Left forelimb (tissue), 1 donor: ENCODE measurements around the gene COPS9.

ENCODE experiments used
- DNase-seq: peaks from one replicate; pipeline ENCODE4 v3.0.0-alpha.2; 2018; ENCODE audit warnings: low spot score

The COPS9 gene

DNA sequence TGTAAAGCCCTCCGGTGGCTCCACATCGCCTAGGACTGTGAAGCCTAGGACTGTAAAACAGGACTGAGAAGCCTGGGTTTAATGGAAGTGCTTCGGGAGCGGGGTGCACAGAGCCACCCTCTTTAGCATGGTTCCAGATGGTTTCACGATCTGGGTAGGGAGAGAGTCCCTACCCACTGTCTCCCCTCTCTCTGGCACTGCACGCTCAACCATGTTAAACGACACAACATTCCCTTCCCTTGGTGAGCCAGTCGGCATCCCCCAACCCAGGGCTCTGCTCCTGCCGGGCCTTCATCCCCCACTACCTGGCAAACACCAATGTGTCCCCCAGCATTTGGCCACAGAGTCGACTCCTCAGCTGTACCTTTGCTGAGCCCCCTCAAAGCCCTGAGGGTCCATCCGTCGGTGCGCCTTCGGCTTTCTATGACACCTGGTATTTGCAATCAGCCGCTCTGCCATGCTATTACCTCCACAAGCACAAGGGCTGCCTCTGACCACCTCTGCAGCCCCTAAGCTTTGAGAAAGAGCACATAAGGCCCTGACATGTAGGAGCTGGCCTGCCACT is 1.1 kb downstream of the COPS9 start:
- no peak for DNase-seq

DNA sequence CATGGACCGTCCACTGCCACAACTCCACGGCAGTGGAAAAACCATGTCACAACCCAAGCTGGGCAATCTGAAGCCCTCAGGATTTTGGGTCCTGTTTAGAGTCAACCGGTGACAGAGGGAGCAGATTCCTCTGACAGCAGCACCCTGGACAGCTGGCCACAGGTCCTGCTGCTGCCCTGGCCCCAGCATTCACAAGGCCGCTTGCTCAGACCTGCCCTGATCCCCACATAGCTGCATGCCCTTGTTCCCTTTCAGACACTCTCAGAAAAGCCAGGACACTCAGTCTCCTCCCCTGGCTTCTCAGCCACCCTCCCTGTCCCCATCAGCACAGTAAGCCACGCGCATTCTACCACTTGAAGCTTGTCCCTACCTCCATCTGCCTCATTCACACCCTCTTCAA is 1.6 kb downstream of the COPS9 start:
- DNase-seq = peak; percentile 38

GRCh38 chr2:240133401-240133800 is 2.7 kb downstream of the COPS9 start:
- peak; percentile 26 for DNase-seq

GRCh38 chr2:240132651-240132980 is 3.5 kb downstream of the COPS9 start:
- no peak for DNase-seq

DNA sequence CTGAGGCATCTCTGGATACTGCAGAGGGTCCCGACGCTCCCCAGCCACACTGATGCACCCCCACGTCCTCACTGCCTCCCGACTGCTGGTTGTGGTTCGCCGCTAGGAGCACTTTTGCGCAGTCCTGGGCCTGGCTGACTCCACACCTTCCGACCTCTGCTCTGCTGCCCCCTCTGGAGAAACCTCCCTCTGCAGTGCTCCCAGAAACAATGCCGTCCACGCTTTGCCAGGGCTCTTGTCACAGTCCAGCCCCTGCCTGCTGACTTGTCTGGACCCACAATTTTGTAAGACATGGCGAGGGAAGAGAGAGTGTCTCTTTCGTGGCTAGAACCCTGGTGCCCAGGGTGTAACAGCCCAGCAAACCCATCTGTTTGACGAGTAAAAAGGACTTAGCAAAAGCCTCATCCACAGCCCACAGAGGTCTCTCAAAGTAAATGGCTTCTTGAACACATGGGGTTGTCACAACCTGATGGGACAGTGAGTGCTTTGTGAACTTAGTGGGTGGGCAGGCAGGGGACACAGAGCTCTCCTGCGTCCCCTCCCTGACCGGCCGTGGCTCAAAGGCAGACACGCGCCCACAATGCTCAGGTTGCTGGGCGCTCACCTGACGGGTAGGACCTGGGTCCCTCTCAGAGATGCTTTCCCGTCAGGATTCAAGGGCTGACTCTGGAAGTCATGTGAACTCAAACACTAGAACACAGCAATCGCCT is 4.0 kb downstream of the COPS9 start:
- peak; percentile 31 for DNase-seq

DNA sequence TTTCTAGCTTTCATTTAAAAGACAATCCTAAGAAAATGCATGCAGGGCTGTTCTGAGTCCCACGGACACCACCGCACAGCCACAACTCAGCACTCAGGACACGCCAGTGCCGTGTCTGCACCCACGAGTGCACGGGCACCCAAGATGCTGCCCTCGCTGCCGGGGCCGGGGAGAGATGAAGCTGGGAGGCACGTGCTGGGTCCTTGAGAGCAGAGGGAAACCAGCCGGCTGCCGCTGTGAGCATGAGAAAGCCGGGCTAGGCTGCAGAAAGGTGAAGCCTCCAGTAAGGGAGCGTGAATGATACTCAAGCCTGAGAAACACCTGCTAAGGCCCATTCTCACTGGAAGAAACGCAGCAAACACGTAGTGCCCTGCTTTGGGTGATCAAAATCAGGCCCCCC is 4.8 kb downstream of the COPS9 start:
- peak; percentile 48 for DNase-seq

DNA sequence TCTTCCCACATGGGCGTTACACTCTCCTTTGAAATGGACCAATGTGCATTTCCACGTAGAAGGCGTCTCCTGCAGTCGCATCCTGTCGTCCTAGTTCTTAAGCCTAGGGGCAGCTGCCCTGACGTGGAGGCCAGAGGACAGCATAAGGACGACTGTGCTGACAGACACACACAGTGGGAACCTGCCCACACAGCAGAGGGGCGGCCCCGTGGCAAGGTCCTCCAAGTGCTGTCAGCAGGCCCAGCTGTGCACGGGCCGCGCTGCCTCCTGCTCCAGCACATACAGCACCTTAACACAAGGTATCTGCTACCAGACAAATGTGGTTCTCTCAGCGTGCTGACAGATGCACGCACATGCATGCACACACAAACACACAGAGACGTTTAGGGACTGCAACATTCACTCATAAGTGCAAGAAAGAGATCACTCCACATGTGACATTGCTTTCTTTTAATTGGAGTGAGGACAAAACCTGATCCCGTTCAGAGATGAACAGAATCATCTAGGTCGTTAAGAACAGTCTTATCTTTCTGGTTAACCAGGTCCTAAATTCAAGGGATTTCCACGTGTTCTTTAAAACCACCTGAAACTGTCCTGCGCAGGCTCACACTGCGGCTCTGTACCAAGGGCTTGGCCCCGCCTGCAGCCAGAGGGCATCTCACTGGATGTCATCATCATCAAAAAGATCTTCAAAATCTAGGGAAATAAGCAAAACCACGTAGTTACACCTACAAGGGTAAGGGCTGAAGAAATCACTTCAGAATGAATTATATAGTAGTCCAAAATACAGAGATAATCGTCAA is 5.5 kb downstream of the COPS9 start:
- no peak for DNase-seq

DNA sequence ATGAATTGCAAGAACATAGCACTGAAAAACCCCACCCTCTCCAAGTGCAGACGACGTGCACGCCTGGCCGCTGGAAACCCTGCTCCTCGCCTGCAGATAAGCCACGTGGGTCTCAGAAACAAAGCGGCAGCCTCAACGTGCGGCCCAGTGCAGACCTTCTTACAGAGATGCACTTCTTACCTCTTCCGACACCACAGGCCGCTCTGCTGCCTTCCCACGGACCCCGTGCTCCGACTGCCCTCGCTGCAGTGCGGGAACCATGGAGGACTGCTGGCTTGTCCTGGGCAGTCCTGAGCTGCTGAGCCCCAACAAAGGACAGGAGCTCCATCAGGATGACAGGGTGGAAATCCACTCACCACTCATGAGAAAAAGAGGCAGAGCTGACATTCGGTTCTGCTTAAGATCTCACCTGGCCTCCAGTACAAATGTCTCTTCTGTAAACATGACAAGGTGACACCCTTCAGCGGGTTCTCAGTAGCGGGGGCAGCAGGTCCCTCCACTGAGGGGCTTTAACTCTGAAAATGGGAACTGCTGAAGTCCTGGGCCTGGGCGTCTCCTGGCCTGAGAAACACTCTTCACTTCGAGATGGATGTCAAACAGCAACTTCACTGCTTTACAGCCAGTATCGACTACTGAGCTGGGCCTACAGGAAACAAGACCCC is 6.2 kb downstream of the COPS9 start:
- DNase-seq = peak; percentile 53

GRCh38 chr2:240129311-240129710 is 6.8 kb downstream of the COPS9 start:
- DNase-seq = no peak

DNA sequence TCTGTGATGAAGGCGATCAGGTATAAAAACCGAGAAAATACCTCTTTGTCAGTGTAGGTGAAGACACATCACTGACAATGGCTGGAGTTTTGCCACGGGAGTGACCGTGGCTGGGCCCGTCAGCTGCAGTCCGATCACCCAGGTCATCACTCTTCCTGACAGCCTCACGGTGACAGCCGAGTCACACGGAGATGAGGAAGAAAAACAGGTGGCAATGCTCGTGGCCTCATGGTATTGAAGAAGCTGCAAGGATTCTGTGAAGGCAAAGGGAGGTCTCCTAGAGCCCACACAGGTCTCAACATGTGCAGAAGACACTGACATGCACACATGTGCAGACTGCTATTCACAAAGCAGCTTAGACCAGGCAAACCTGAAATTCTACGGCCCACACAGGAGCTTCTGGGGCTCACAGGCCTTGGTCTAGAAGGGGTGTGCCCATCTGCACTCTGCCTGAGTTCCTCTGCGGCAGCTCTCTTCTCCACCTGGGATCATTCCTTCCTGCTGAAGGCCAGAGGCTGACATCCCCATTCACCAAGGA is 7.4 kb downstream of the COPS9 start:
- peak; percentile 42 for DNase-seq

DNA sequence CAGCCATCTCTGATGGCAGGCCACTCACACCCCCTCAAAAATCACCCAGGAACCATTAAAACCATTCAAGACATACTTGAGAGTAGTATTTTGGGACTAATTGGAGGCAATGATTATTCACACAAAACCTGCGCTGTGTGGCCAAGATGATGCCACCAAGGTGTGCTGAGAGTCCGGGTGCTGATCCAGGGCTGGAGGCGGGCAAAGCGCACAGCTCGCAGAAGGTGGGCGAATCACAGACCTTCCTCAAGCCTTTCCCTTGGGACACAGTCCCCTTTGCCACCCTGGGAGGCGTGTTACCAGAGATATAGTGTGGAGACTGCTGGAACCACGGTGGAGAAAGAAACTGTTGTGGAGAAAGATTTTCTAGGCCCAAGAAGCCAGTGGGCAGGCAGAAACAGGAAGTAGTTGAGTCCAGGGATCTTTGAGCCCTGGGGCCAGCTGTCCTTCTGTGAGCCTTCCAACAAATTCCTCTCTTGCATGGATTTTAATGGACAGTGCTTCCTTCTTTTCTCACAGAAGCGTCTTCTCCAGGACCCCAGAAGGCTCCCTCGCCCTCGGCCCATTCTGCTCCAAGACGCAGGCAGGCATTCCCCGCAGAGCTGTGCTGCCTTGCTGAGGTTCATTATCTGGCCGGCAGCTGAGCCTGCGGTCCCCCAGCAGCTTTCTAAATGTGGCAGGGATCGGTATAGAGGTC is 8.0 kb downstream of the COPS9 start:
- DNase-seq = peak; percentile 41

DNA sequence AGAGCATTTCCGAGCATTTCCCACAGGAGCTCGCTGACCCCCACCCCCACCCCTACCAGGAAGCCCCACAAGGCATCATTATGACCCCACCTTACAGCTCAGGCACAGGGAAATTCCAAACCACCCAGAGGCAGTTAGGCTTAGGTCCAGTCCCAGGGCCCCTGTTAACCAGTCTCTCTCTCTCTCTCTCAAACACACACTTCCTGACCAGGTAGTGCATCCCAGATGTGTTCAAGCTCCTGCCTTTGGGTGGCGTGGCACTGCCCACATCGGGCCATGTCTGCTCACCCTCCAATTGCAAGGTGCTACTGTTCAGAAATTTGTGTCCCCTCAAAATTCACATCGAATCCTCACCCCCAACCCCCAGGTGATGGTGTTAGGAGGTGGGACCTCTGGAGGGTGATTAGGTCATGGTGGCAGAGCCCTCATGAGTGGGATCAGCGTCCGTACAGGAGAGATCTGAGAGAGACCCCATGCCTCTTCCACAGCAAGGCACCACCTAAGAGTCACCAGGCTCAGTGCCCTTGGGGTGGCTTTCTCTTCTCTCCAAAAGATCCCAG is 8.8 kb downstream of the COPS9 start:
- peak; percentile 53 for DNase-seq

DNA sequence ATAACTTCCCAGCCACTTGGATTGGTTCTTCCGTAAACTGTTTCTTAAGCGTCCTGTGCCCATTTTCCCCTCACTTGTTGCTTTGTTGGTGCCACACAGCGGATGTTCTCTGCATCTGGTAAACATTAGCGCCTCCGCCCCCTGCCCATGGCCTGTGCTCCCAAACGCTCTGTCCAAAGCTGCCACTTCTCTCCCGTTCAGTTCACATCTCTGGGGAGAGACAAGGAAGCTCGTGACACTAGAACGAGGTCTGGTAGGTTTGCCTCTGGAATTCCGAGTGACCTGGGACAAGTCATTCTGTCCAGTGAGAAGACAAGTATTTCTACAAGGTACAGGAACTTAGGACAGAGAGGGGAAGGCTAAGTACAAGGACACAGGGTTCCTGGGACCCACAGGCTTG is 9.4 kb downstream of the COPS9 start:
- DNase-seq = peak; percentile 30

DNA sequence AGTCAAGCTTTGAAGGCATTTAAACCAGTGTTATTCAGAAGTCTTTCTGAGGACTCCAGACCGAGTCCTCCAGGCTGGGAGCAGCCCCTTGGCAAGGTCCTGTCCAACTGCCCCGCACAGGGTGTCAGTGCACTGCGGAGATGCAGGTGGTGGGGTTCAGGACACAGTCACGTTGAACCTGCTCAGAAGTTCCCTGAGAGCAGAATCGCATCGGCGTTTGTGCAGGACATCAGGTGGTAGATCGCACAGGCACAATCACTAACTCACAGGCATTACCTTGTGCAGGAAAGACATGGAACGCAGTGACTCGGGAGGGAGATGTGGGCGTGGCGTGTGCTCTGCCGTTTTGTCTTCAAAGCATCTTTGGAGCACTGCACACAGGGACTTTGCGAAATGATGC is 10.4 kb downstream of the COPS9 start:
- peak; percentile 57 for DNase-seq

DNA sequence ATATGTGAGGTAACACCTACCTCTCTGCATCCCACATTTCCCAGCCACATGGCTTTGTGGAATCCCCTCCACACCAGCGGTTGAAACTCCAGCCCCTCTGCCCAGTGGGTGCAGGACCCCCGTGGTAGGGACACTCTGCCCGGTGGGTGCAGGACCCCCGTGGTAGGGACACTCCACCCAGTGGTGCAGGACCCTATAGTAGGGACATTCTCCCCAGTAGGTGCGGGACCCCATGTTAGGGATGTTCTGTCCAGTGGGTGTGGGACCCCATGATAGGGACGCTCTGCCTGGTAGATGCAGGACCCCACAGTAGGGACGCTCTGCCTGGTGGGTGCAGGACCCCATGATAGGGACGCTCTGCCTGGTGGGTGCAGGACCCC is 11.5 kb downstream of the COPS9 start:
- DNase-seq = no peak

DNA sequence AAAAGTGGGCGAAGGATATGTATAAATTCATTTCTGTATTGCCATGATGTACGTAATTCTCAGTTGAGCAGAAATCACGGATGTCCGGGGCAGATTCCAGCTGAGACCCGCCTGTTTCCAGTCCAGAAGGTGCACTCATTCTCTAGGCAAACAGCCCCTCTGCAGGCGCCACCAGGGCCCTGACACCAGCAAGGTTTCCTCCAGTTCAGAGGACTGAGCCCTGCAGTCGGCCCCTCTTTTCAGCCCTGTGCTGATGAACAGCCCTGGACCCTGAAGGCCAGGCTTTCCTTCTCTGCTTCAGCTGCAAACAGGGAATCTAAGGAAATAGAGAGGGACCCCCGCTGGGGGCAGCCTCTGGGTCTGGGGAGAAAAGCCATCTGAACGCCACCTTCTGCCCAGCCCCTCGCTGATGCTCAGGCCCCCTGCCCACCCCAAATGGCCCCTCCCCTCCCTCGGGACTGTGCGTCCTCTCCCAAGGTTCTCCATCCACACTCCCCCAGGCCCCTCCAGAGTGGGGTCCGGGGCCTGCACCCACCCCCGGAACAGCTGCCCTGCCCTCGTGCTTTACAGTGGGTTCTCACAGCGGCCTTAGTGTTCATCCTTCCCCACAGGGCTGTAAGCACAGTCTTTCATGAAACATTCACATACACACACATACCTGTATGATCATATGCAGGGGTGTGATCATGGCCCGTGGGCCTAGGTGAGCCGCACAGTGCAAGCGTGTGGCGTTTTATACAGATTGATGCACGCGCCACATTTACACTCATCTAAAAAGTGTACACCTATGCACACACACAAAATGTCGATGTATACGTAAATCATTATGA is 12.1 kb downstream of the COPS9 start:
- DNase-seq = peak; percentile 53

DNA sequence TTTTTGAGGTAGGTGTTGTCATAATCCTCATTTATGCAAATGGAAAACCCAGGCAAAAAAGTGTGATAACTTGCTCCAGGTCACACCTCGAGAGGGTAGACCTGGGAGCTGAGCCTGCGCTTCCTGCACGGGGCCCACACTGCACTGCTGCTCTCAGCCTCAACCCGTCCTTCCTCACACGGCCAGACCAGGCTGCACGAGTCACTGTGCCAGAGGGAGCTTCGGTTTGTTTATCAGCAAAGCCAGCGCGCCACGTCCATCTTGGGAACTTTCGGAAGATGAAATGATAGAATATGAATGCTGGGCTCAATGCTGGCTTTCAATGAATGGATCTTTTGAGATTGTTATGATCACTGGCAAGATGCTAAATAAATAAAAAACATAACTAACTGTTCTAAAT is 14.4 kb downstream of the COPS9 start:
- no peak for DNase-seq

DNA sequence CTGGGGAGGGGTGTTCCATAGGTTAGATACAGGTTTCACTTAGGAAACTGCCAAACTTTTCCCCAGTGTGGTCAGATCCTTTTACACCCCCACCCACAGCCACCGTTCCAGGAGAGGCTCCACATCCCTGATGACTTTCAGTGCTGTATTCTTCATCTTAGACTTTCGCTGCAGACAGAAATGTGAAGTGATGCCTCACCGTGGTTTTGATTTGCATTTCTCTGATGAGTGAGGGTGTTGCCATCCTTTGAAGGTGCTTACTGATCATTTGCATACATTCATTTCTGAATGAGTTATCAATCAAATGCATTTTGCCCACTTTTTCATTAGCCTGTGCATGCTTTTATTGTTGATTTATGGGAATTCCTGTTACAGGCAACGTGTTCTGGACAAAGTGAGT is 14.9 kb downstream of the COPS9 start:
- DNase-seq = no peak

GRCh38 chr2:240114233-240114632 is 21.9 kb downstream of the COPS9 start:
- DNase-seq = no peak

DNA sequence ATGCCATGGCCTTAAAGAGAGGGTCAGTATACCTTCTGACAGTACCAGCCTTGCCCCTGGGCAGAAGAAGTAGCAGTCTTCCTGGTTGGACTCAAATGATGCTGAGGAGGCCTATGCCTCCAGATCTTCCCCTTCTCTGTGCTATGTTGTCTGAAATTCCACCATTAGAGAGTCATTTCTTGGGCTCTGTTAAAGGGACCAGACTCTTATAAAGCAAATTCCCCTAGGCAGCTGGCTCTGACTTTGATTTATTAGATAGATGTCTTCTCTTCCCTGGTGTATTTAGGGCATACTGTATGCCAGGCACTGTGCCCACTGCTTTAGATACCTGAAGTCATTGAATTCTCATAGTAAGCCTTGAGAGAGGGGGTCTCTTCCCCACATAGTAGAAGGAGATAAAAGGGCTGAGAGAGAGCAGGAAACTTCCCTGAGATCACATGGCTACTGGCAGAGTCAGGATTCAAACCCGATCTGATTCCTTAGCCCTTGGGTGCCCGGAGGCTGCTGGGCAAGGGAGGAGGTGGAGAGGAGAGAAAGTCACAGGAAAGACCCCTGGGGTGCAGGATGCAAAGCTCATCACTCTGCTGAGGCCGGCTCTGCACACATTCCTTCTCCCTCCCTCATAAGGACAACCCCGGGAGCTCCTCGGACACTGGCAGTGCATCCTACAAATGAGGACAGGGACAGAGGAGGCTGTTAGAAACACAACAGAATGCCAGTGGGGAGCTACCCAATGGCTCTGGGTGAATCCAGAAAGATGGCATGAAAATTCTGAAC is 23.0 kb downstream of the COPS9 start:
- DNase-seq = peak; percentile 15
